ENCODE results near the gene LMAN2. TPM values are rescaled to one million over a fixed set of nuclear protein-coding genes. Genes with fewer than 3 reads are reported as not detected.

The LMAN2 gene
- total RNA-seq, 1 experiment from 2014 or later = 262 TPM

DNA sequence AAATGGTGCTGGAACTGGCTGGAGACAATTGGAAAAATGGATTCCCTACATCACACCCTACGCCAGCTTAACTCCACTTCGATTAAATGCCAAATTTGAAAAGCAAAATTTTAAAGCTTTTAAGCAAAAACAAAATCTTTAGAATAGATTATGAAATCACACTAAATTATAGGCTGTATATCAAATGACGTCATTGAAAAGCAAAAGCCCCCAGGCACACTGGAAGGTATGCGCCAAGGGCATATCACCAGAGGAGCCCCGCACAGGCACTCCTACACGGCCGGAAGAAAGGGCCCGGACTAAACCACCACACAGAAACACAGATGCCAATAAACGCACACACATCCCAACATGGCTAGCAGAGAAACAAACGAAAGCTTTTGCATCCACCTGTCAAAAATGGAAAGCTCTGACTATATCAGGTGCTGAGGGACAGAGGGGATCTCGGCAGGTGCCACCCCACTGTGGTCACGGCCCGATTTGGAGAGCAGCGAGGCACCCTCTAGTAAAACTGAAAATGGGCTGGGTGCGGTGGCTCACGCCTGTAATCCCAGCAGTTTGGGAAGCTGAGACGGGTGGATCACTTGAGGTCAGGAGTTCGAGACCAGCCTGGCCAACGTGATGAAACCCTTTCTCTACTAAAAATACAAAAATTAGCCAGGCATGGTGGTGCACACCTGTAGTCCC is 22.8 kb downstream of the LMAN2 start:
- DNase-seq (ENCODE audit: low spot score) = no peak

GRCh38 chr5:177327539-177328522 is 23.6 kb downstream of the LMAN2 start:
- DNase-seq (ENCODE audit: low spot score) = no peak

DNA sequence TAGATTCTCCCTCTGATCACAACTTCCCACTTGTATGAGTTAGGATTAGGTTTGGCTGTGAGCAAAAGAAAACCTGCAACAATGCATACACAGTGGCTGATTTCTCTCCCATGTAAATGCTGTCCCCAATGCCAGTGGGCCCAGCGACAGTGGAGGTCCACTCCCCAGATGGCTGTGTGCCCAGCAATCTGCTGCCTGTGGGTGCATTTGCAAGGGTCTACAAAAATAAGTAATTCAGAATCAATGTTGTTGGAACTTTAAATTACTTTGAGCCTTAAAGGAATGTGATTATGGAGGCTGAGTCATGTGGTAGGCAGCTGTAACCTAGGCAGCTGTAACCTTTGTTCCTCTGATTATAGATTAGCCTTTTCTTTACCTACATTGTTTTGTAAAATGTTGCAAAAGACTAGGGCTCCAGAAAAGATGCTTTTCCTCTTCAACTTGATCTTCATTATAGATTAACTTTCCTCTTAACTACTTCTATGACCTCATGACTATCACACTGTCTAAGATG is 25.5 kb downstream of the LMAN2 start:
- DNase-seq (ENCODE audit: low spot score) = peak; percentile 53

DNA sequence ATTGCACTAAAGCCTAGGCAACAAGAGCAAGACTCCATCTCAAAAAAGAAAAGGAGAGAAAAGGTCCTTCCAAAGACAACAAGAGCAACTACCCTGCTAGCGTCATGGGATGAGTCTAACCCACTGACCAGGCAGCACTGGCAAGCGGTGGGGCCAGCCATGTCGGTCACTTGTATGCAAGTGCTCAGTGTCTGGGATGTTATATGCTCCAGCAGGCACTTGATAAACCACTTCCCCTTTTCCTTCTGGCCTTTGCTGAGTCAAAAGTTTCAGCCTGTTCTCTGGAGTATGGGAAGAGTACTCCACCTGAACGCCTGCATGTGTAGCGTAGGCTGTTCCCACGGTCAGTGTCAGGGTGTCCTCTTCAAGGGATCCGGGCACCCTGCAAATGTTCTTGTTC is 30.6 kb downstream of the LMAN2 start:
- DNase-seq (ENCODE audit: low spot score) = no peak

GRCh38 chr5:177319913-177320588 is 31.4 kb downstream of the LMAN2 start:
- DNase-seq (ENCODE audit: low spot score) = no peak

GRCh38 chr5:177317959-177318377 is 33.5 kb downstream of the LMAN2 start:
- DNase-seq (ENCODE audit: low spot score) = peak; percentile 89

DNA sequence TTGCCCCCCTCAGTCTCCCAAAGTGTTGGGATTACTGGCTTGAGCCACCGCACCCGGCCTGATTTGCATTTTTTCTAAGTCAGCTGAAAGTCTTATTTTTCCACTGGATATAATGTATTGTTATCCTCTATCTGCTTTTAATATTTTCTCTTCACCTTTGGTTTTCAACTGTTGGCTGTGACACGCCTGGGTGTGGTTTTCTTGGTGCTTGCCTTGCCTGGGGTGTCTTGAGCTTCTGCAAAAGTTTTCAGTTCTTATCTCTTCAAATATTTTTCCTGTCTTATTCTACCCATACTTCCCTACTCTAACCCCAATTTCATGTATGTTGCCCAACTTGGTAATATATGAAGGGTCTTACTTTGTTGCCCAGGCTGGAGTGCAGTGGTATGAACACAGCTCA is 35.5 kb downstream of the LMAN2 start:
- DNase-seq (ENCODE audit: low spot score) = no peak

DNA sequence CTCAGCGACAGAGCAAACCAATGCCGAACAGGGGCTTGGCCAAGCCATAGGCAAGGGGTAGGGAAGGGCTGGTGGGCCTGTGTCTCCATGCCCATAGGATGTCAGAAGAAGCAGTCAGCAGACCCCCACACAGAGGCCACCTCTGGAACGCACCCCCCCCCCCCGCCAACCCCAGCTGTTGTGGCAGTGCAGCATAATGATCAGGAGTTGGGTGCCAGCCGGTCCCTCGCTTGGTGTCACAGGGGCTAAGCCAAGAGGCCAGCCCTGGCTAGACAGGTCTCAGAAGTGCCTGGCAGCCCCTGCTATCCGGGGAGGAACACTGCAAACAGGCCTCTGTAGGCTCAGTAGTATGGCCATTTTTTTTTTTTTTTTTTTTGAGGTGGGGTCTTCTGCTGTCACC is 36.1 kb downstream of the LMAN2 start:
- no peak for DNase-seq (ENCODE audit: low spot score)

GRCh38 chr5:177314376-177315342 is 36.8 kb downstream of the LMAN2 start:
- DNase-seq (ENCODE audit: low spot score) = no peak

DNA sequence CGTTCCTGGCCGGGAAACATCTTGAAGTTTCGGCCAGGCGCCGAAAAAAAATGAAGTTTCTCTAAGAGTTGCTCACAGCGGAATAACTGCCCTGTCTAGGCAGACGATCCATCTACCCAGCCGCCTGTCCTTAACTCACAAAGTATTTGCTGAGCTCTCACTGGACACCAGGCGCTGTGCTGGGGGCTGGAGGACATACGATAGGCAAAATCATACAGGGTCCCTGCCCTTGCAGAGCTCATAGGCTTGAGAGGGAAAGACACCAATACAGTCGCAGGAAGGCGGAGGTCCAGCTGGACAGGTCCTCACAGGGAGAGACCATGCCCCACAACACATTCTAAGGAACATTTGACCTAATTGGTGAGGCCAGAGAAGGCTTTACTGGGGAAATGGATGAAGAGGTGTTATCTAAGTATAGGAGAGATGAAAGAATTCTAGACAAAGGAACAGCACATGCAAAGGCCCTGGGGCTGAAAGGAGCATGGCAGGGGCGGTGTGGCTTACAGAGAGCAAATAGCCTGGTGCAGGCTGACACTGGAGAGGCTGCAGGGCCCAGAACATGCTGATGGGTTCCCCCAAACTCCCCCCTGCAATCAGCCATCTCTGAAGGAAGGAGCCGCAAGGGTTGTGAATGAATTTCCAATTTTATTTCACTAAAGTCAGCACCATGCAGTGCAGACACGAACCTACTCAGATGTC is 37.8 kb downstream of the LMAN2 start:
- no peak for DNase-seq (ENCODE audit: low spot score)

GRCh38 chr5:177312649-177313181 is 38.8 kb downstream of the LMAN2 start:
- peak; percentile 75 for DNase-seq (ENCODE audit: low spot score)

GRCh38 chr5:177311723-177312648 is 39.5 kb downstream of the LMAN2 start, which contains the start of gene MXD3:
TSS of gene MXD3 (minus strand) at chr5:177311898. CDS start at chr5:177311830, 68 bp downstream.
- DNase-seq (ENCODE audit: low spot score) = peak; percentile 98

DNA sequence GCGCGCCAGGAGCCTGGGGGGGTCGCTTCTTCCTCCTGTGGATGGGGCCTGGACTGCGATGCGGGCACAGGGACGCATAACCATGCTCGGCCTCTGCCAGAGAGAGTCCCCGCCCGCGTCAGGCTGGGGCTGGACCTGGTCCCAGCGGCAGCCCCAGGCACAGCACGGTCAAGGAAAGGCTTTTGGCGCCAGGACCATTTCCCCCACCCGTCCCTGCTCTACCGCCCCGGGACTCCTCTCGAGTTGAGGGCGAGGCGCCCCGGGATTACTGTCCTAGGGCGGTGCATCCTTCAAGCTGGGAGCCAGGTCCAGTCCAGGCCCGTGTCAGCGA is 40.1 kb downstream of the LMAN2 start:
- no peak for DNase-seq (ENCODE audit: low spot score)

DNA sequence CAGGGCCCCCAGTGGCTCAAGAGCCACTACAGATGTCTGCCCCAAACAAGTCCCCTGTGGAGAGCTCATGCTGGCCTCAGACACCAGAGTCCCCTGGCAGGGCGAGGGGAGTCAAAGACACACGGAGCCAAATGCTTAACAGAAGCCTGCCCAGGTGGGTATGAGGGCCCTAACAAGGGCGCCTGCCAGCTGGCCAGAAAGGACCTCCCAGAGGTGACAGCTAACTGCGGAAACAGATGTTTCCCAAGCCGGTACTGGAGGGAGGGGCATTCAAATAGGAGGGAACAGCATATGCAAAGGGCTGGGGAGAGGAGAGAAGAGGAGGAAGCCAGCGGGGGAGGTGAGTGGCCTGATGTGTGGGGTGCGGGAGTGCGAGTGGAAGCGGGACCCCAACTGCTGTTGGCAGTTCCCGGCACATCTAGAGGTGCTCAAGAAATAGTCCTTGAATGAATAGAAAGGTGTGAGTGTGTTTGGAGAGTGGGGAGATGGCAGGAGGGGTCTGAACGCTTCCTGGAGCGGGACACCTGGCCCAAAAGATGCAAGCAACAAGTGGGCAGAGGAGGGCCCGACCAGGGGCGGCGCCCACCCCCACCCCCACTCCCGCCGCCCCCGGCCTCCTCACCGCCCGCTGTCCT is 40.6 kb downstream of the LMAN2 start:
- DNase-seq (ENCODE audit: low spot score) = peak; percentile 27

DNA sequence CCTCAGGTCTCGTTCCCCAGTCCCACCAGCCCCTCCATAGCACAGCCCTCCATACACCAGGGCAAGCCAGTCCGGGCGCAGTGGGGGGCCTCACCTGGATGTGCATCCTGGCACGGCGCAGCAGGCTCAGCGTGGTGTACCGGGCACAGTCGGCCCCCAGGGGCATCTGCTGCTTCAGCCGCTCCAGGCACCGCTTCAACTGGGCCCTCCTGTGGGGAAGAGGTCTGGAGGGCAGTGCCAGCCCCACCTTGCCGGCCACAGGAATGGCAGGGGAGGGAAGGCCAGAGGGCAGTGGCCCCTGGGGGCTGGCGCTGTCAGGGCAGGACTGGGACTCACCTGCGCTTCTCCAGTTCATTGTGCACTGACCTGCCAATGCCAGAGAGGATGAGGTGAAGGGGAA is 41.1 kb downstream of the LMAN2 start:
- DNase-seq (ENCODE audit: low spot score) = no peak

- DNase-seq (ENCODE audit: low spot score) = peak; percentile 85
Observed at GRCh38 chr5:177309351-177310191, 41.9 kb downstream of the LMAN2 start.

- DNase-seq (ENCODE audit: low spot score) = no peak
Observed at GRCh38 chr5:177308740-177309139, 42.7 kb downstream of the LMAN2 start.
